Natural killer cell (primary cell): ENCODE measurements around the gene IL15. TPM values are rescaled to one million over a fixed set of nuclear protein-coding genes. Genes with fewer than 3 reads are reported as not detected.

Experiments used
- ATAC-seq, 3 donors: fragments of 150-1000 bp in 2 of 3; fragments of 200-7000 bp in 1 of 3; cut with Tn5 transposase; 1 replicate in 1 of 3; 2 replicates in 2 of 3; pipeline ENCODE4 v1.10.0; 2021; ENCODE audit warnings: mild to moderate bottlenecking in 2 of 3, moderate library complexity in 2 of 3
- DNase-seq, 2 donors: peaks; one replicate each; pipeline versions ENCODE4 v3.0.0 to v3.0.0-alpha.2; 2013 to 2021; ENCODE audit warnings: mixed read lengths in 1 of 2
- H3K27ac ChIP-seq: one replicate; pipeline ENCODE4 v1.5.1; 2013; ENCODE audit warnings: mild to moderate bottlenecking, low read length
- H3K27me3 ChIP-seq: one replicate; pipeline ENCODE4 v1.6.1; 2013; ENCODE audit warnings: low read length; ENCODE audit not compliant: control insufficient read depth, insufficient read depth
- H3K36me3 ChIP-seq: one replicate; pipeline ENCODE4 v1.6.1; 2013; ENCODE audit warnings: low read length; ENCODE audit not compliant: control insufficient read depth, insufficient read depth
- H3K4me1 ChIP-seq: one replicate; pipeline ENCODE4 v1.6.1; 2013; ENCODE audit warnings: low read length; ENCODE audit not compliant: control insufficient read depth, insufficient read depth
- H3K4me3 ChIP-seq: one replicate; pipeline ENCODE4 v1.5.1; 2013; ENCODE audit warnings: low read length
- H3K9me3 ChIP-seq: one replicate; pipeline ENCODE4 v1.6.1; 2013; ENCODE audit warnings: low read length; ENCODE audit not compliant: control insufficient read depth, insufficient read depth
- H3K27ac Mint-ChIP-seq, 2 donors: one replicate each; pipeline ENCODE4 v1.8.0; 2022; ENCODE audit warnings: mild to moderate bottlenecking in 2 of 2, mixed read lengths in 2 of 2, moderate library complexity in 1 of 2
- H3K27me3 Mint-ChIP-seq, 2 donors: one replicate each; pipeline ENCODE4 v1.8.0; 2022; ENCODE audit warnings: low read depth in 2 of 2, mixed read lengths in 2 of 2
- H3K36me3 Mint-ChIP-seq: one replicate; pipeline ENCODE4 v1.8.0; 2022; ENCODE audit warnings: mixed read lengths
- H3K4me1 Mint-ChIP-seq, 2 donors: one replicate each; pipeline ENCODE4 v1.8.0; 2022; ENCODE audit warnings: mixed read lengths in 2 of 2
- H3K4me3 Mint-ChIP-seq: one replicate; pipeline ENCODE4 v1.8.0; 2022; ENCODE audit warnings: mild to moderate bottlenecking, moderate library complexity, mixed read lengths
- H3K9me3 Mint-ChIP-seq, 2 donors: one replicate each; pipeline ENCODE4 v1.8.0; 2022; ENCODE audit warnings: mixed read lengths in 2 of 2
- WGBS: methylation state at CpG from one replicate; pipeline ENCODE4 v1.1.7; 2013; ENCODE audit warnings: missing lambda C conversion rate; ENCODE audit not compliant: insufficient coverage; 5-methylcytosine and 5-hydroxymethylcytosine counted together
- intact Hi-C: fragments of 100-400 bp; cut with micrococcal nuclease; formaldehyde crosslinking; loops from one replicate; pipeline ENCODE4 v1.14.2; 2022
- total RNA-seq, 4 donors: library from RNA; stranded (reverse); fragments of 120-200 nt in 1 of 4; gene quantifications; one replicate each; pipeline versions ENCODE4 v1.2.3 to v1.2.4, GENCODE V29; 2013 to 2022
- TF ChIP-seq, protein P1 (sequence below): fragments of 200-600 bp; IDR thresholded peaks from one replicate; pipeline ENCODE4 v1.8.0; 2022; ENCODE audit warnings: antibody characterized with exemption

Gene IL15, protein sequence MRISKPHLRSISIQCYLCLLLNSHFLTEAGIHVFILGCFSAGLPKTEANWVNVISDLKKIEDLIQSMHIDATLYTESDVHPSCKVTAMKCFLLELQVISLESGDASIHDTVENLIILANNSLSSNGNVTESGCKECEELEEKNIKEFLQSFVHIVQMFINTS
- total RNA-seq: 1 to 10 TPM; 6.0 to 8.1 (median 7.8) TPM
- total RNA-seq (2013): 15.5 TPM

DNA sequence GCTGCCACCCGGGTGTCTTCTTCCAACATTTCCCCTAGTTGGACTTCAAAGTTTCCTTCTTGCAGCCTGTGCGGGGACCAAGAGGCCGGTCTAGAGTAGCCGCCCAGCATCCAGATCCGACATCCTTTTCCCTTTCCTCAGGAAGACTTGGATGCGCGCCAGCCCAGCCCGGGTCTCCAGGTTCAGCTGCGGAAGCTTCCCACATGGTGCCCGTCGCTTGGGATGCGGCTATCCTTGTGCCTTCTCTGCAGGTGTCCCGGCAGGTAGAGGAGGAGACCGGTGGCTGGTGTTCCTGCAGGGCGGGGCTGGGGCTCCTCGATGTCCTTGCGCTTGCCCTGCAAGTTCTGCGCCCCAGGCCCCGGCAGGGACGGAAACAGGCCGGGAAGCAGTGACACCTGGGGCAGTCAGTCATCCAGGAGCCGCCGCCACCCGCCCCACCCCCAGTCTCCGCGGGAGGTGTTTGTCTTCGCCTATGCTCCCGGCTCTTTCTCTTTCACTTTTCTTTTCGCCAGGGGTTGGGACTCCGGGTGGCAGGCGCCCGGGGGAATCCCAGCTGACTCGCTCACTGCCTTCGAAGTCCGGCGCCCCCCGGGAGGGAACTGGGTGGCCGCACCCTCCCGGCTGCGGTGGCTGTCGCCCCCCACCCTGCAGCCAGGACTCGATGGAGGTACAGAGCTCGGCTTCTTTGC is at the start of gene IL15:
TSS of gene IL15 (plus strand) at position 502 of the 689 bp plus-strand sequence. CDS start 82,882 bp downstream, outside the sequence.
- Mint-ChIP-seq H3K27ac (peak within 1 kb of the TSS; percentile 85 to 94), H3K27me3 (no peaks in the 10 kb centered on the region), H3K4me3 (peak within 1 kb of the TSS; percentile 100), H3K36me3 (no peaks in the 10 kb centered on the region), H3K4me1 (peaks cover 26 to 43% of the 10 kb centered on the region in 2 donors), H3K9me3 (no peaks in the 10 kb centered on the region)
- H3K9me3 ChIP-seq: no peaks in the 10 kb centered on the region
- H3K4me3 ChIP-seq: peak within 1 kb of the TSS; percentile 91
- ATAC-seq: peak; percentile 90 to 92 (median 91)
- no peaks in the 10 kb centered on the region for H3K27me3 ChIP-seq
- WGBS: 1% methylated on average over 43 of the region's 43 CpGs
- intact Hi-C loops: no loop called here
- peak within 1 kb of the TSS; percentile 50 for H3K27ac ChIP-seq
- peaks cover 10% of the 10 kb centered on the region for H3K4me1 ChIP-seq
- DNase-seq: peak; percentile 53 to 80
- no peaks in the 10 kb centered on the region for H3K36me3 ChIP-seq
- TF ChIP-seq, protein P1, sequence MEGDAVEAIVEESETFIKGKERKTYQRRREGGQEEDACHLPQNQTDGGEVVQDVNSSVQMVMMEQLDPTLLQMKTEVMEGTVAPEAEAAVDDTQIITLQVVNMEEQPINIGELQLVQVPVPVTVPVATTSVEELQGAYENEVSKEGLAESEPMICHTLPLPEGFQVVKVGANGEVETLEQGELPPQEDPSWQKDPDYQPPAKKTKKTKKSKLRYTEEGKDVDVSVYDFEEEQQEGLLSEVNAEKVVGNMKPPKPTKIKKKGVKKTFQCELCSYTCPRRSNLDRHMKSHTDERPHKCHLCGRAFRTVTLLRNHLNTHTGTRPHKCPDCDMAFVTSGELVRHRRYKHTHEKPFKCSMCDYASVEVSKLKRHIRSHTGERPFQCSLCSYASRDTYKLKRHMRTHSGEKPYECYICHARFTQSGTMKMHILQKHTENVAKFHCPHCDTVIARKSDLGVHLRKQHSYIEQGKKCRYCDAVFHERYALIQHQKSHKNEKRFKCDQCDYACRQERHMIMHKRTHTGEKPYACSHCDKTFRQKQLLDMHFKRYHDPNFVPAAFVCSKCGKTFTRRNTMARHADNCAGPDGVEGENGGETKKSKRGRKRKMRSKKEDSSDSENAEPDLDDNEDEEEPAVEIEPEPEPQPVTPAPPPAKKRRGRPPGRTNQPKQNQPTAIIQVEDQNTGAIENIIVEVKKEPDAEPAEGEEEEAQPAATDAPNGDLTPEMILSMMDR: no peak

DNA sequence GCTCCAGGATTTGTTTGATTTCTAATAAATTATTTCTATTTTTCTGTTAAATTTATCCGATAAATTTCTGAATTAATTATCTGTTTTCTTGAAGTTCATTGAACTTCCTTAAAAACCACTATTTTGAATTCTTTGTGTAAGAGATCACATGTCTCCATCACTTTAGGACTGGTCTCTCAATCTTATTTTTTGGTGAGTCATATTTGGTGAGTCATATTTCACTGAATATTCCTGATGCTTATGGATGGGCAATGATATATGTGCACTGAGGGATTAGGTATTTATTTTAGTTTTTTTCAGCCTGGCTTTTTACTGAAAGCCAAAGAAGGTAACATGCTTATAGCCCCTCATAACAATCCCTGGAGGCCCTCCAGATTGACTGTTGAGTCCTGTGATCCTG is 48.5 kb upstream of the IL15 start:
- Mint-ChIP-seq H3K27me3 (no peaks in the 10 kb centered on the region), H3K9me3 (peaks cover 4 to 10% of the 10 kb centered on the region in 2 donors), H3K4me3 (no peak overlapping the region), H3K27ac (no peak overlapping the region), H3K4me1 (no peaks in the 10 kb centered on the region), H3K36me3 (peaks cover 8% of the 10 kb centered on the region)
- ATAC-seq (no peak), DNase-seq (no peak)
- intact Hi-C loops: no loop called here
- Histone ChIP-seq H3K27ac (no peak overlapping the region), H3K4me3 (no peak overlapping the region), H3K9me3 (no peaks in the 10 kb centered on the region), H3K27me3 (no peaks in the 10 kb centered on the region), H3K4me1 (no peaks in the 10 kb centered on the region), H3K36me3 (no peaks in the 10 kb centered on the region)
- TF ChIP-seq, protein P1: no peak
- WGBS: no CpG with 5 or more reads among the region's 1 CpG

DNA sequence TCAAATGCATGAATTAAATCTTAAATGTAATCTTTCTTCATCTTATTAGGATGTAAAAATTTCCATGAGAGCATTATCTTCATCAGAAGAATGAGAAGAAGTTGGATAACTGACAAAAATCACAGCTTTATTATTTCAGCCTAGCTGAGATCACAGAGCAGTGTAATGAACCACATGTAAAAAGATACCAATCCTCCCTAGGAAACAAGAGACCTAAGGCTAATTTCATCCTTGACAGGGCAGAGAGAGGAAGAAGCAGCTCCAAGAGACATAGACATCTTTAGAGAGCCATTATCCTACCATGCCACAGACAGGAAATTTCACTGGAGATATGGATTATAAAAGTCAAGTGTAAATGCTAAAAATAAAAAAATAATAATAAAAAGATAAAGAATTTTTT is 40.9 kb upstream of the IL15 start:
- Histone ChIP-seq H3K36me3 (no peaks in the 10 kb centered on the region), H3K27ac (no peak overlapping the region), H3K27me3 (no peaks in the 10 kb centered on the region), H3K4me3 (no peak overlapping the region), H3K4me1 (no peaks in the 10 kb centered on the region), H3K9me3 (no peaks in the 10 kb centered on the region)
- TF ChIP-seq, protein P1: no peak
- Mint-ChIP-seq H3K4me1 (no peaks in the 10 kb centered on the region), H3K9me3 (peaks cover 0 to 3% of the 10 kb centered on the region in 2 donors), H3K4me3 (no peak overlapping the region), H3K36me3 (no peaks in the 10 kb centered on the region), H3K27ac (no peak overlapping the region), H3K27me3 (no peaks in the 10 kb centered on the region)
- ATAC-seq (no peak), DNase-seq (no peak)
- intact Hi-C loops: no loop called here
